Activated CD8-positive, alpha-beta T cell treated with anti-CD3 and anti-CD28 coated beads for 36 hours (primary cell): ENCODE data around the gene UBA5. TPM values are rescaled to one million over a fixed set of nuclear protein-coding genes. Genes with fewer than 3 reads are reported as not detected.
A peak's percentile ranks its signal among the peaks of the same experiment; 100 is the strongest.
"Not testable (repeated sequence)": the region's sequence is repeated elsewhere in the genome, so short reads cannot be mapped to it uniquely, and the experiment has no call there.

Experiments used
- ATAC-seq: fragments of 200-7000 bp; cut with Tn5 transposase; one replicate; pipeline ENCODE4 v1.10.0; 2021; ENCODE audit warnings: mild to moderate bottlenecking, moderate library complexity
- CTCF ChIA-PET: fragments of 350-600 bp; sonication (Branson Sonifier 250); formaldehyde crosslinking; loops from one replicate; lab custom pipeline; 2021; ENCODE audit warnings: antibody characterized with exemption; lab: Charles Lee
- POLR2A ChIA-PET: fragments of 350-600 bp; sonication (Branson Sonifier 250); formaldehyde crosslinking; loops from one replicate; lab custom pipeline; 2021; ENCODE audit warnings: antibody characterized with exemption; lab: Charles Lee
- DNase-seq: peaks from one replicate; pipeline ENCODE4 v3.0.0-alpha.2; 2020
- H3K27ac Mint-ChIP-seq: one replicate; pipeline ENCODE4 v1.8.0; 2021; ENCODE audit warnings: mild to moderate bottlenecking, mixed read lengths
- H3K27me3 Mint-ChIP-seq: one replicate; pipeline ENCODE4 v1.8.0; 2021; ENCODE audit warnings: mixed read lengths
- H3K36me3 Mint-ChIP-seq: one replicate; pipeline ENCODE4 v1.8.0; 2021; ENCODE audit warnings: low read depth, mixed read lengths
- H3K4me1 Mint-ChIP-seq: one replicate; pipeline ENCODE4 v1.8.0; 2021; ENCODE audit warnings: low read depth, mixed read lengths
- H3K4me3 Mint-ChIP-seq: one replicate; pipeline ENCODE4 v1.8.0; 2021; ENCODE audit warnings: mild to moderate bottlenecking, moderate library complexity, mixed read lengths
- H3K9me3 Mint-ChIP-seq: one replicate; pipeline ENCODE4 v1.8.0; 2021; ENCODE audit warnings: mixed read lengths
- intact Hi-C: fragments of 100-400 bp; cut with micrococcal nuclease; formaldehyde crosslinking; loops from one replicate; pipeline ENCODE4 v1.10.0; 2022
- total RNA-seq, 2 experiments: library from RNA; stranded (reverse); gene quantifications; one replicate each; pipeline ENCODE4 v1.2.3, GENCODE V29; 2021
- TF ChIP-seq, protein P1 (sequence below): fragments of 200-600 bp; IDR thresholded peaks from one replicate; pipeline ENCODE4 v1.8.0; 2022; ENCODE audit warnings: antibody characterized with exemption, mild to moderate bottlenecking

The UBA5 gene
- total RNA-seq, result 10 to 100 TPM; 67.7 to 69.4 TPM

DNA sequence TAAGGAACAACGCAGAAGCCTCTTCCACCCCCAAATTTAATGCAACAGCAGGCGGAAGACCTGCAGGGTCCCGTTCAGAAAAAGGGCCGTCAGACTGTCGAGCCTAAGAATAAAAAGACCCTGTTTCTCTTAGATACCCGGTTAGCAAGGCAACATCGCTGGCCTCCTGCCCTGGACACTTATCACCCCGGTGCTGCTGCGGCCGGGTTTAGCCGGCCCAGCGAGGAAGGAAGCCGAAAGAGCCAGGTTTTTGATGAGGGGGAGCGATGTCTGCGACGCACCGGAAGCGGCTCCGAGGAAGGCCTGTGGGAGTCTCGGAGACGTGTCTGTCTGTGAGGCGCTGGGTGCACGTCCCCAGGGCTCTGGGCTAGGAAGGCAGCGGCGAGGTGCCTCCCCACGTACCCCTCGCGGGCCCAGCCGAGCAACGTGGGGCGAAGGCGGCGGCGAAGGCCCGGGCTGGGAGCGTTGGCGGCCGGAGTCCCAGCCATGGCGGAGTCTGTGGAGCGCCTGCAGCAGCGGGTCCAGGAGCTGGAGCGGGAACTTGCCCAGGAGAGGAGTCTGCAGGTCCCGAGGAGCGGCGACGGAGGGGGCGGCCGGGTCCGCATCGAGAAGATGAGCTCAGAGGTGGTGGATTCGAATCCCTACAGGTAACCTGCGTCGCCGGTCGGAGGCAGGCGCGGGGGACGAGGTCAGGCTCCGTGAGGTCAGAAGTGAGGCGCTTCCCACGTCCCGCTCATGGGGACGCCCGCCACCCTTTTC, at the start of gene UBA5:
Gene UBA5, plus strand, starts transcription at position 278 of the 759 bp plus-strand sequence. Its CDS starts 209 bp downstream, at position 487.
- peak; percentile 79 for DNase-seq
- Mint-ChIP-seq H3K9me3 (no peaks in the 10 kb centered on the region), H3K4me1 (peaks cover 53% of the 10 kb centered on the region), H3K27ac (peak within 1 kb of the TSS; percentile 93), H3K4me3 (peak within 1 kb of the TSS; percentile 92), H3K27me3 (no peaks in the 10 kb centered on the region), H3K36me3 (peaks cover 23% of the 10 kb centered on the region)
- intact Hi-C loops, result no loop called here
- ChIA-PET CTCF (interaction anchor here (1.3 to 4.3 kb wide), 4 partner anchors 18 to 125 kb away, joined by 3 to 15 read pairs (median 3); no protein-coding TSS in a partner anchor), POLR2A (interaction anchor here (0.6 to 1.3 kb wide), 4 partner anchors 9 to 29 kb away, joined by 3 read pairs; no protein-coding TSS in a partner anchor)
- TF ChIP-seq, protein P1, sequence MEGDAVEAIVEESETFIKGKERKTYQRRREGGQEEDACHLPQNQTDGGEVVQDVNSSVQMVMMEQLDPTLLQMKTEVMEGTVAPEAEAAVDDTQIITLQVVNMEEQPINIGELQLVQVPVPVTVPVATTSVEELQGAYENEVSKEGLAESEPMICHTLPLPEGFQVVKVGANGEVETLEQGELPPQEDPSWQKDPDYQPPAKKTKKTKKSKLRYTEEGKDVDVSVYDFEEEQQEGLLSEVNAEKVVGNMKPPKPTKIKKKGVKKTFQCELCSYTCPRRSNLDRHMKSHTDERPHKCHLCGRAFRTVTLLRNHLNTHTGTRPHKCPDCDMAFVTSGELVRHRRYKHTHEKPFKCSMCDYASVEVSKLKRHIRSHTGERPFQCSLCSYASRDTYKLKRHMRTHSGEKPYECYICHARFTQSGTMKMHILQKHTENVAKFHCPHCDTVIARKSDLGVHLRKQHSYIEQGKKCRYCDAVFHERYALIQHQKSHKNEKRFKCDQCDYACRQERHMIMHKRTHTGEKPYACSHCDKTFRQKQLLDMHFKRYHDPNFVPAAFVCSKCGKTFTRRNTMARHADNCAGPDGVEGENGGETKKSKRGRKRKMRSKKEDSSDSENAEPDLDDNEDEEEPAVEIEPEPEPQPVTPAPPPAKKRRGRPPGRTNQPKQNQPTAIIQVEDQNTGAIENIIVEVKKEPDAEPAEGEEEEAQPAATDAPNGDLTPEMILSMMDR, result no peak
- ATAC-seq, result peak; percentile 86

DNA sequence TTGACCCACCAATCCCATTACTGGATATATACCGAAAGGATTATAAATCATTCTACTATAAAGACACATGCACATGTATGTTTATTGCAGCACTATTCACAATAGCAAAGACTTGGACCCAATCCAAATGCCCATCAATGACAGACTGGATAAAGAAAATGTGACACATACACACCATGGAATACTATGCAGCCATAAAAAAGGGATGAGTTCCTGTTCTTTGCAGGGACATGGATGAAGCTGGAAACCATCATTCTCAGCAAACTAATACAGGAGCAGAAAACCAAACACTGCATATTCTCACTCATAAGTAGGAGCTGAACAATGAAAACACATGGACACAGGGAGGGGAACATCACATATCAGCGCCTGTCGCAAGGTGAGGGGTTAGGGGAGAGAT, 44.8 kb upstream of the UBA5 start:
- DNase-seq, POLR2A ChIA-PET, H3K4me3 Mint-ChIP-seq, ATAC-seq, H3K27me3 Mint-ChIP-seq, H3K4me1 Mint-ChIP-seq, H3K9me3 Mint-ChIP-seq, intact Hi-C loops, H3K27ac Mint-ChIP-seq: not testable (repeated sequence)
- peaks cover 47% of the 10 kb centered on the region for H3K36me3 Mint-ChIP-seq
- CTCF ChIA-PET, result interaction anchor here (1.9 kb wide), 1 partner anchor 79 kb away, joined by 6 read pairs; no protein-coding TSS in a partner anchor

DNA sequence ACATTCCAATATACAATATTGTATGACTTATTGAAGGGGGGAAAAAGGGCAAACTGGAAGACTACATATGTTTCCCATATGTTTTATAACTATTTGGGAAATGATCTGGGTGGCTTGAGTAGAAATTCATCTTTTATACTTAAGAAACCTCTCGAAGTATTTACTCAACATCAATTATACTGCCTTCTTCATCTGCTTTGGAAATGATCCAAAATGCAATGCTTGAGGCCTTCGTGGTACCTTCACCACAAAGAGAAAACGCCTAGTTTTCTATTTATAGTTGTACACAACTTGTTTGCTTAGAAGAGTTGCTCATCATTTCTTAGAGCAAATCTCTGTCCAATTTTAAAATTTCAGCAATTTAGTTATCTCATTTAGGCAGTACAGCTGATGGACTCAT, 44.2 kb upstream of the UBA5 start:
- CTCF ChIA-PET, result interaction anchor here (1.9 kb wide), 1 partner anchor 80 kb away, joined by 6 read pairs; no protein-coding TSS in a partner anchor
- DNase-seq (no peak), ATAC-seq (no peak)
- TF ChIP-seq, protein P1, result no peak
- intact Hi-C loops, result no loop called here
- Mint-ChIP-seq H3K27me3 (no peaks in the 10 kb centered on the region), H3K4me1 (no peaks in the 10 kb centered on the region), H3K9me3 (peaks cover 4% of the 10 kb centered on the region), H3K27ac (no peak overlapping the region), H3K4me3 (no peak overlapping the region), H3K36me3 (peaks cover 49% of the 10 kb centered on the region)
- POLR2A ChIA-PET, result no interaction called here

DNA sequence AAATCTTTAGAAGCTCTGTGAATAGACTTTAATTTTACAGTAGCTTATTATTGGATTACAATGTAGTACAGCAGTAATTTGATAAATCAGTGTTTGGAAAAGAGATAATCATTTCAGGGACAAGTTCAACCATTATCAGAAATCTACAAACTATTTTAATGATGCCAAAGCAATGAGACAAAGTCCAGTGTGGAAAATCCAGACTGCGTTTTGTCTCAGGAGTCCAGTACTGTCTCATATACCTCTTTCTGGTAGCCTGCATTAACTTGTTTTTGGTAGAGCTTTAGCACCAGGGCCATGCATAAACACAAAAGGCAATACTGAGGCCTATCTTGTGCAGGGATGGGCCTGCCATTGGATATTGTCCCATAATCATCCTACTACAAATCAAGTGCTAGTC, 43.3 kb upstream of the UBA5 start:
- Mint-ChIP-seq H3K27me3 (no peaks in the 10 kb centered on the region), H3K9me3 (peaks cover 4% of the 10 kb centered on the region), H3K36me3 (peaks cover 48% of the 10 kb centered on the region), H3K4me3 (no peak overlapping the region), H3K27ac (no peak overlapping the region), H3K4me1 (no peaks in the 10 kb centered on the region)
- ChIA-PET POLR2A (no interaction called here), CTCF (interaction anchor here (1.9 kb wide), 1 partner anchor 80 kb away, joined by 6 read pairs; no protein-coding TSS in a partner anchor)
- ATAC-seq (no peak), DNase-seq (no peak)
- intact Hi-C loops, result no loop called here
- TF ChIP-seq, protein P1, result no peak

DNA sequence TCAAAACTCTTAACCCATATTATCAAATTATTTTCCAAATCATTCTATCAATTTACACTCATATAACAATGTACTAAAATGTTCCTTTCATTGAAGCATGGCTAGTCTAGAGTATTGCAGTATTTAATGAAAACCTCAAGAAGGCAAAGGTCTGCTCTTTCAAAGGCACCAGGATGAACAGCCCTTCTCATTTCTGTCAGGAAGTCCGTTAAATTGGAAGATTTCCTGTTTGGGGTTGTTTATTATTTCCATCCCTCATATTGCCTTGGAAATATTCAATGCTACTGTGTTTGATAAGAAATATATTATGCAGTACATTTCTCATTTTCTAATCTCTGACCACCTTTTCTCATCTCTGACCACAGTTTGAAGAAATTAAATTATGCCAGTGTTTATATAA, 38.0 kb upstream of the UBA5 start:
- H3K36me3 Mint-ChIP-seq, result peaks cover 28% of the 10 kb centered on the region

More for the DNA sequence above, 38.0 kb upstream of the UBA5 start:
- H3K27me3 Mint-ChIP-seq, result no peaks in the 10 kb centered on the region
- TF ChIP-seq, protein P1, result no peak
- ChIA-PET POLR2A (no interaction called here), CTCF (no interaction called here)
- no peaks in the 10 kb centered on the region for H3K9me3 Mint-ChIP-seq
- ATAC-seq (no peak), DNase-seq (no peak)
- no peak overlapping the region for H3K4me3 Mint-ChIP-seq
- intact Hi-C loops, result no loop called here
- H3K27ac Mint-ChIP-seq, result no peak overlapping the region
- peaks cover 8% of the 10 kb centered on the region for H3K4me1 Mint-ChIP-seq
